AG08395 (cell line): ENCODE results near the gene GP1BA.

ENCODE experiments used
- DNase-seq: peaks from one replicate; pipeline ENCODE4 v3.0.0; 2012; ENCODE audit warnings: mixed read lengths, low spot score

The GP1BA gene

GRCh38 chr17:4931963-4932362 lies at the start of gene GP1BA:
TSS of gene GP1BA (plus strand) at chr17:4932277. CDS start at chr17:4932605, 328 bp downstream.
- no peak for DNase-seq

GRCh38 chr17:4884489-4884888 lies 47.6 kb upstream of the GP1BA start:
- DNase-seq = no peak

- no peak for DNase-seq
Observed at GRCh38 chr17:4886830-4887229, 45.2 kb upstream of the GP1BA start.

GRCh38 chr17:4887581-4887980 lies 44.5 kb upstream of the GP1BA start:
- DNase-seq = no peak

GRCh38 chr17:4891411-4892410 lies 40.4 kb upstream of the GP1BA start:
- DNase-seq = no peak

- no peak for DNase-seq
Observed at GRCh38 chr17:4892499-4893221, 39.4 kb upstream of the GP1BA start.

GRCh38 chr17:4893272-4893671 lies 38.8 kb upstream of the GP1BA start:
- DNase-seq = no peak

GRCh38 chr17:4893721-4894560 lies 38.1 kb upstream of the GP1BA start:
- DNase-seq = no peak

- DNase-seq = no peak
Observed at GRCh38 chr17:4895121-4895520, 37.0 kb upstream of the GP1BA start.

- no peak for DNase-seq
Observed at GRCh38 chr17:4895657-4896331, 36.3 kb upstream of the GP1BA start.

- DNase-seq = no peak
Observed at GRCh38 chr17:4896332-4897197, 35.5 kb upstream of the GP1BA start.

- DNase-seq = no peak
Observed at GRCh38 chr17:4897198-4897687, 34.8 kb upstream of the GP1BA start.

- no peak for DNase-seq
Observed at GRCh38 chr17:4897785-4898184, 34.3 kb upstream of the GP1BA start.

- no peak for DNase-seq
Observed at GRCh38 chr17:4898351-4898750, 33.7 kb upstream of the GP1BA start.

- DNase-seq = no peak
Observed at GRCh38 chr17:4898927-4899326, 33.1 kb upstream of the GP1BA start.

GRCh38 chr17:4899341-4900230 lies 32.5 kb upstream of the GP1BA start, which contains the start of gene C17orf107:
TSS of gene C17orf107 (plus strand) at chr17:4899536. CDS start at chr17:4899763, 227 bp downstream.
- DNase-seq = peak; percentile 73

- no peak for DNase-seq
Observed at GRCh38 chr17:4900231-4901107, 31.6 kb upstream of the GP1BA start.

GRCh38 chr17:4901108-4901647 lies 30.9 kb upstream of the GP1BA start:
- DNase-seq = no peak
